Mesenchymal stem cell (in vitro differentiated cells and primary cell): ENCODE results near the gene PCNX2.

Experiments used
- DNase-seq: peaks from one replicate; pipeline ENCODE4 v3.0.0-alpha.2; 2013
- H2AFZ ChIP-seq: one replicate; pipeline ENCODE4 v1.6.1; 2013; ENCODE audit warnings: low read depth, mild to moderate bottlenecking, control low read depth, inconsistent platforms, low read length, moderate library complexity
- H2AK5ac ChIP-seq: 2 replicates; pipeline ENCODE4 v1.6.1; 2013; ENCODE audit warnings: low read length, moderate library complexity, mild to moderate bottlenecking, inconsistent platforms; ENCODE audit not compliant: severe bottlenecking
- H2BK120ac ChIP-seq: one replicate; pipeline ENCODE4 v1.6.1; 2013; ENCODE audit warnings: low read depth, mild to moderate bottlenecking, inconsistent platforms, low read length, moderate library complexity
- H2BK12ac ChIP-seq, 2 experiments: one replicate each; pipeline ENCODE4 v1.6.1; 2013; ENCODE audit warnings: inconsistent platforms in 2 of 2, low read length in 2 of 2, mild to moderate bottlenecking in 2 of 2, moderate library complexity in 2 of 2, control low read depth in 1 of 2
- H2BK15ac ChIP-seq: one replicate; pipeline ENCODE4 v1.6.1; 2013; ENCODE audit warnings: mild to moderate bottlenecking, low read depth, inconsistent platforms; ENCODE audit not compliant: poor library complexity, severe bottlenecking
- H2BK5ac ChIP-seq: 2 replicates; pipeline ENCODE4 v1.6.1; 2013; ENCODE audit warnings: low read depth, mild to moderate bottlenecking, low read length, control low read depth, inconsistent platforms; ENCODE audit not compliant: poor library complexity, severe bottlenecking
- H3K14ac ChIP-seq, 2 experiments: one replicate each; pipeline ENCODE4 v1.6.1; 2013; ENCODE audit warnings: inconsistent platforms in 2 of 2, low read length in 2 of 2, control low read depth in 1 of 2, mild to moderate bottlenecking in 1 of 2, moderate library complexity in 1 of 2
- H3K18ac ChIP-seq, 2 experiments: one replicate each; pipeline ENCODE4 v1.6.1; 2013; ENCODE audit warnings: inconsistent platforms in 2 of 2, low read length in 2 of 2, control low read depth in 1 of 2, low read depth in 1 of 2, mild to moderate bottlenecking in 1 of 2
- H3K23ac ChIP-seq, 2 experiments: one replicate each; pipeline ENCODE4 v1.6.1; 2013; ENCODE audit warnings: inconsistent platforms in 2 of 2, low read length in 2 of 2, mild to moderate bottlenecking in 2 of 2, moderate library complexity in 2 of 2, control low read depth in 1 of 2
- H3K27ac ChIP-seq: 2 replicates; pipeline ENCODE4 v1.5.1; 2013; ENCODE audit warnings: mild to moderate bottlenecking, moderate library complexity, low read length, control low read depth, inconsistent platforms; ENCODE audit not compliant: poor library complexity, severe bottlenecking
- H3K27me3 ChIP-seq, 2 experiments: 2 replicates each; pipeline versions ENCODE4 v1.6.1 to v1.7.0; 2013; ENCODE audit warnings: low read length in 2 of 2, mild to moderate bottlenecking in 2 of 2, moderate library complexity in 2 of 2, control low read depth in 1 of 2, inconsistent platforms in 1 of 2; ENCODE audit not compliant: control insufficient read depth in 1 of 2, insufficient read depth in 1 of 2
- H3K36me3 ChIP-seq, 2 experiments: 2 replicates each; pipeline versions ENCODE4 v1.6.1 to v1.7.0; 2013; ENCODE audit warnings: low read length in 2 of 2, control low read depth in 1 of 2, inconsistent platforms in 1 of 2, low read depth in 1 of 2, mild to moderate bottlenecking in 1 of 2; ENCODE audit not compliant: insufficient read depth in 2 of 2, control insufficient read depth in 1 of 2
- H3K4ac ChIP-seq, 2 experiments: one replicate each; pipeline ENCODE4 v1.6.1; 2013; ENCODE audit warnings: inconsistent platforms in 2 of 2, low read length in 2 of 2, mild to moderate bottlenecking in 2 of 2, moderate library complexity in 2 of 2, control low read depth in 1 of 2, low read depth in 1 of 2
- H3K4me1 ChIP-seq: 2 replicates; pipeline ENCODE4 v1.6.1; 2013; ENCODE audit warnings: low read depth, low read length, control low read depth; ENCODE audit not compliant: control insufficient read depth, insufficient read depth
- H3K4me2 ChIP-seq: 2 replicates; pipeline ENCODE4 v1.6.1; 2013; ENCODE audit warnings: low read length, mild to moderate bottlenecking, inconsistent platforms; ENCODE audit not compliant: poor library complexity, severe bottlenecking
- H3K4me3 ChIP-seq, 2 experiments: 2 replicates each; pipeline versions ENCODE4 v1.5.1 to v1.7.0; 2013; ENCODE audit warnings: low read length in 2 of 2, mild to moderate bottlenecking in 2 of 2, control low read depth in 1 of 2, low read depth in 1 of 2; ENCODE audit not compliant: insufficient read depth in 1 of 2
- H3K79me1 ChIP-seq: replicated peaks from 2 replicates; pipeline ENCODE4 v1.6.1; 2013; ENCODE audit warnings: mild to moderate bottlenecking, control low read depth, low read length, inconsistent platforms; ENCODE audit not compliant: poor library complexity, severe bottlenecking
- H3K9ac ChIP-seq: 2 replicates; pipeline ENCODE4 v1.7.0; 2013; ENCODE audit warnings: mild to moderate bottlenecking, low read length, moderate library complexity
- H3K9me3 ChIP-seq: 2 replicates; pipeline ENCODE4 v1.7.0; 2013; ENCODE audit warnings: mild to moderate bottlenecking, low read length; ENCODE audit not compliant: control insufficient read depth
- H4K8ac ChIP-seq: one replicate; pipeline ENCODE4 v1.6.1; 2013; ENCODE audit warnings: inconsistent platforms, mild to moderate bottlenecking, low read length, moderate library complexity
- H4K91ac ChIP-seq: one replicate; pipeline ENCODE4 v1.6.1; 2013; ENCODE audit warnings: mild to moderate bottlenecking, low read length, inconsistent platforms
- WGBS: methylation state at CpG from one replicate; pipeline ENCODE4 v1.1.7; 2013; ENCODE audit warnings: mixed read lengths; 5-methylcytosine and 5-hydroxymethylcytosine counted together

Gene PCNX2

GRCh38 chr1:233328142-233328921 lies 32.8 kb upstream of the PCNX2 start:
- Histone ChIP-seq H4K8ac (no peak overlapping the region), H3K18ac (peak overlapping the region in 1 of 2 experiments; percentile 9), H3K9ac (peak overlapping the region; percentile 59), H2BK120ac (no peak overlapping the region), H3K23ac (peak overlapping the region in 1 of 2 experiments; percentile 61), H3K36me3 (peaks cover 0 to 11% of the 10 kb centered on the region in 2 experiments), H3K4me1 (peaks cover 20% of the 10 kb centered on the region), H3K79me1 (peaks cover 13% of the 10 kb centered on the region), H3K27ac (no peak overlapping the region), H3K4me3 (peak overlapping the region; percentile 70 to 85), H3K14ac (peak overlapping the region in 1 of 2 experiments; percentile 66), H2BK5ac (no peak overlapping the region), H3K4ac (no peak overlapping the region), H2AK5ac (no peak overlapping the region), H3K9me3 (no peaks in the 10 kb centered on the region), H2AFZ (peak overlapping the region; percentile 89), H3K27me3 (peaks cover 0 to 22% of the 10 kb centered on the region in 2 experiments), H4K91ac (peak overlapping the region; percentile 29), H2BK15ac (no peak overlapping the region), H3K4me2 (peak overlapping the region; percentile 99), H2BK12ac (no peak overlapping the region)
- DNase-seq: peak; percentile 9
- WGBS: 2% methylated on average over 65 of the region's 96 CpGs

- Histone ChIP-seq H3K9ac (peak within 1 kb of the TSS; percentile 59), H2BK12ac (peak within 1 kb of the TSS in 1 of 2 experiments; percentile 89), H2BK5ac (no peak within 1 kb of the TSS), H3K27ac (peak within 1 kb of the TSS; percentile 20), H3K79me1 (peaks cover 13% of the 10 kb centered on the region), H2BK120ac (no peak within 1 kb of the TSS), H2AK5ac (no peak within 1 kb of the TSS), H4K91ac (peak within 1 kb of the TSS; percentile 76), H3K36me3 (peaks cover 0 to 11% of the 10 kb centered on the region in 2 experiments), H3K14ac (peak within 1 kb of the TSS in 1 of 2 experiments; percentile 90), H3K9me3 (no peaks in the 10 kb centered on the region), H2BK15ac (no peak within 1 kb of the TSS), H3K4ac (no peak within 1 kb of the TSS), H3K4me1 (peaks cover 20% of the 10 kb centered on the region), H3K27me3 (peaks cover 0 to 22% of the 10 kb centered on the region in 2 experiments), H4K8ac (peak within 1 kb of the TSS; percentile 67), H3K4me3 (peak within 1 kb of the TSS; percentile 70 to 85), H2AFZ (peak within 1 kb of the TSS; percentile 89), H3K4me2 (peak within 1 kb of the TSS; percentile 99), H3K23ac (peak within 1 kb of the TSS in 1 of 2 experiments; percentile 72), H3K18ac (peak within 1 kb of the TSS; percentile 9 to 81)
- under 1% methylated on average over 53 of the region's 68 CpGs for WGBS
- DNase-seq: peak; percentile 13
These were observed 32.2 kb upstream of the PCNX2 start, which contains the start of gene MAP3K21 for GRCh38 chr1:233327651-233328141. Gene MAP3K21 (plus strand): TSS chr1:233327724. CDS start chr1:233328029, 305 bp downstream.

DNA sequence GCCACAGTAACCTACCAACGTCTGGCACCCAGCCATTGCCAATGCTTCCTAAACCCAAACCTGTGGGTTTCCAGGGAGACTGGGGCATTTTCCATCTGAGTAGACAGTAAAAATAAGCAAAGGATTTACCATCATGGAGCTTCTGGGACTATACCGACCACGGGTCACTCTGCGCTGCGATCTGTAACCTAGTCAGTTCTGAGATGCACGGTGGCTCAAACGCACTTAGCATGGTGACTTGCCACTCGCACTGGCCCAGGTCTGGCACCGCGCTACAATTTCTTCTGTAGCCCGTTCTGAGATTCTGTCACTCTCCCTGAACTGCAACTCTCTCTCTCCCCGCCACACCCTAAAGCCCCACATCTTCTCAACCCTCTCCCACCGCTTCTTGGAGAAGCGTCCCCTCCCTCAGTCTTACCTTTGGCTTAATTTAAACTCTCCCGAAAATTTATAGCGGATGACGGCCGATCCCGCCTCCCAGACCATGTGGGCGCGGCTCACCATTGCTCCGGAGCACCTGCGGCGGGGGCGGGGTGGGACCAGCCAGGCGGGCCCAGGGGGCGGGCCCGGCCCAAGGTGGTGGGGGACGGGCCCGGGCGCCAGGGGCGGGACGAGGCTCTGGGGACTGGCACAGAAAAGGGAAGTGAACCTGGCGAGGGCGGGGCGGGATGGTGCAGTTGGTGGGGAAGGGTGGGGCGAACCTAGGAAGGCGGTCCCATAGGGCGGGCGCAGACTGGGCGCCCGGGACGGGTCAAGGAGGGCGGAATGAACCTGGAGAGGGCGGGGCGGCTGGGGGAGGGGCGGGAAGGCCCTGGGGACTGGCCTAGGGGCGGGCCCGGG lies 31.5 kb upstream of the PCNX2 start:
- Histone ChIP-seq H2AFZ (no peak overlapping the region), H4K8ac (no peak overlapping the region), H3K4ac (no peak overlapping the region), H2BK5ac (no peak overlapping the region), H3K79me1 (peaks cover 9% of the 10 kb centered on the region), H3K23ac (no peak overlapping the region), H2BK12ac (no peak overlapping the region), H3K14ac (no peak overlapping the region), H3K4me3 (peak overlapping the region in 1 of 2 experiments; percentile 52), H3K18ac (peak overlapping the region in 1 of 2 experiments; percentile 6), H2BK15ac (no peak overlapping the region), H3K4me2 (peak overlapping the region; percentile 74), H3K36me3 (peaks cover 0 to 7% of the 10 kb centered on the region in 2 experiments), H3K27ac (peak overlapping the region; percentile 20), H3K9ac (no peak overlapping the region), H2BK120ac (no peak overlapping the region), H4K91ac (no peak overlapping the region), H3K27me3 (peaks cover 0 to 26% of the 10 kb centered on the region in 2 experiments), H3K9me3 (no peaks in the 10 kb centered on the region), H2AK5ac (no peak overlapping the region), H3K4me1 (peaks cover 20% of the 10 kb centered on the region)
- DNase-seq: peak; percentile 23
- 4% methylated on average over 35 of the region's 49 CpGs for WGBS
